Duodenal mucosa (tissue), 2 donors: Measurements from ENCODE around the gene NPIPB6.

Experiments used
- H3K27ac ChIP-seq: one replicate; pipeline ENCODE4 v1.7.0; 2013; ENCODE audit warnings: low read depth, low read length
- H3K27me3 ChIP-seq, 2 donors: one replicate each; pipeline ENCODE4 v1.7.0; 2013; ENCODE audit warnings: low read length in 2 of 2, control low read depth in 1 of 2; ENCODE audit not compliant: insufficient read depth in 2 of 2, control insufficient read depth in 1 of 2
- H3K36me3 ChIP-seq, 2 donors: one replicate each; pipeline ENCODE4 v1.7.0; 2013; ENCODE audit warnings: low read length in 2 of 2, control low read depth in 1 of 2; ENCODE audit not compliant: insufficient read depth in 2 of 2, control insufficient read depth in 1 of 2
- H3K4me1 ChIP-seq, 2 donors: one replicate each; pipeline ENCODE4 v1.7.0; 2013; ENCODE audit warnings: low read length in 2 of 2, control low read depth in 1 of 2; ENCODE audit not compliant: insufficient read depth in 2 of 2, control insufficient read depth in 1 of 2
- H3K4me3 ChIP-seq, 2 donors: one replicate each; pipeline ENCODE4 v1.7.0; 2013; ENCODE audit warnings: low read length in 2 of 2, low read depth in 1 of 2
- H3K9ac ChIP-seq, 2 donors: one replicate each; pipeline ENCODE4 v1.7.0; 2013; ENCODE audit warnings: low read length in 2 of 2, low read depth in 1 of 2
- H3K9me3 ChIP-seq, 2 donors: one replicate each; pipeline ENCODE4 v1.7.0; 2013; ENCODE audit warnings: low read length in 2 of 2, control low read depth in 1 of 2; ENCODE audit not compliant: control insufficient read depth in 1 of 2

The NPIPB6 gene

GRCh38 chr16:28311913-28312312 lies 51.4 kb downstream of the NPIPB6 start:
- Histone ChIP-seq H3K4me1 (no peaks in the 10 kb centered on the region), H3K9me3 (no peaks in the 10 kb centered on the region), H3K27ac (no peak overlapping the region), H3K9ac (no peak overlapping the region), H3K36me3 (no peaks in the 10 kb centered on the region), H3K4me3 (no peak overlapping the region), H3K27me3 (no peaks in the 10 kb centered on the region)

- Histone ChIP-seq H3K9ac (no peak overlapping the region), H3K4me1 (no peaks in the 10 kb centered on the region), H3K9me3 (no peaks in the 10 kb centered on the region), H3K36me3 (no peaks in the 10 kb centered on the region), H3K4me3 (no peak overlapping the region), H3K27me3 (no peaks in the 10 kb centered on the region), H3K27ac (no peak overlapping the region)
Observed at GRCh38 chr16:28311413-28311812, 51.9 kb downstream of the NPIPB6 start.

GRCh38 chr16:28310796-28311195 lies 52.5 kb downstream of the NPIPB6 start:
- Histone ChIP-seq H3K4me3 (no peak overlapping the region), H3K4me1 (no peaks in the 10 kb centered on the region), H3K27me3 (no peaks in the 10 kb centered on the region), H3K27ac (no peak overlapping the region), H3K9ac (no peak overlapping the region), H3K9me3 (no peaks in the 10 kb centered on the region), H3K36me3 (no peaks in the 10 kb centered on the region)

GRCh38 chr16:28309811-28310311 lies 53.4 kb downstream of the NPIPB6 start:
- Histone ChIP-seq H3K27ac (no peak overlapping the region), H3K36me3 (no peaks in the 10 kb centered on the region), H3K9ac (no peak overlapping the region), H3K9me3 (no peaks in the 10 kb centered on the region), H3K4me3 (no peak overlapping the region), H3K27me3 (no peaks in the 10 kb centered on the region), H3K4me1 (no peaks in the 10 kb centered on the region)

GRCh38 chr16:28308794-28309584 lies 54.3 kb downstream of the NPIPB6 start:
- no peaks in the 10 kb centered on the region for H3K36me3 ChIP-seq
- no peaks in the 10 kb centered on the region for H3K27me3 ChIP-seq
- H3K9ac ChIP-seq: no peak overlapping the region
- no peaks in the 10 kb centered on the region for H3K9me3 ChIP-seq
- H3K4me1 ChIP-seq: no peaks in the 10 kb centered on the region
- no peak overlapping the region for H3K27ac ChIP-seq
- H3K4me3 ChIP-seq: no peak overlapping the region

- Histone ChIP-seq H3K27me3 (no peaks in the 10 kb centered on the region), H3K4me3 (no peak overlapping the region), H3K27ac (no peak overlapping the region), H3K9ac (no peak overlapping the region), H3K9me3 (no peaks in the 10 kb centered on the region), H3K4me1 (no peaks in the 10 kb centered on the region), H3K36me3 (no peaks in the 10 kb centered on the region)
Observed at GRCh38 chr16:28307936-28308335, 55.4 kb downstream of the NPIPB6 start.

- Histone ChIP-seq H3K9me3 (no peaks in the 10 kb centered on the region), H3K27ac (no peak overlapping the region), H3K4me1 (no peaks in the 10 kb centered on the region), H3K4me3 (no peak overlapping the region), H3K9ac (no peak overlapping the region), H3K27me3 (no peaks in the 10 kb centered on the region), H3K36me3 (no peaks in the 10 kb centered on the region)
Observed at GRCh38 chr16:28304214-28304613, 59.1 kb downstream of the NPIPB6 start.

GRCh38 chr16:28303132-28303531 lies 60.2 kb downstream of the NPIPB6 start:
- Histone ChIP-seq H3K9me3 (no peaks in the 10 kb centered on the region), H3K36me3 (no peaks in the 10 kb centered on the region), H3K27me3 (no peaks in the 10 kb centered on the region), H3K4me1 (no peaks in the 10 kb centered on the region), H3K4me3 (no peak overlapping the region), H3K9ac (no peak overlapping the region), H3K27ac (no peak overlapping the region)

GRCh38 chr16:28301620-28302019 lies 61.7 kb downstream of the NPIPB6 start:
- H3K4me3 ChIP-seq: no peak overlapping the region

GRCh38 chr16:28301154-28301553 lies 62.2 kb downstream of the NPIPB6 start:
- Histone ChIP-seq H3K4me3 (no peak overlapping the region), H3K9ac (no peak overlapping the region), H3K9me3 (no peaks in the 10 kb centered on the region), H3K4me1 (no peaks in the 10 kb centered on the region), H3K36me3 (no peaks in the 10 kb centered on the region), H3K27me3 (no peaks in the 10 kb centered on the region), H3K27ac (no peak overlapping the region)

More at GRCh38 chr16:28301620-28302019, 61.7 kb downstream of the NPIPB6 start:
- Histone ChIP-seq H3K9ac (no peak overlapping the region), H3K4me1 (no peaks in the 10 kb centered on the region), H3K27ac (no peak overlapping the region), H3K9me3 (no peaks in the 10 kb centered on the region), H3K27me3 (no peaks in the 10 kb centered on the region), H3K36me3 (no peaks in the 10 kb centered on the region)
